Left ventricle myocardium inferior (tissue), 1 donor: ENCODE measurements around the gene RASAL3. TPM values are rescaled to one million over a fixed set of nuclear protein-coding genes. Genes with fewer than 3 reads are reported as not detected.
A peak's percentile ranks its signal among the peaks of the same experiment; 100 is the strongest.
"Not testable (repeated sequence)": the region's sequence is repeated elsewhere in the genome, so short reads cannot be mapped to it uniquely, and the experiment has no call there.

Experiments used
- DNase-seq: peaks from one replicate; pipeline ENCODE4 v3.0.0-alpha.2; 2020
- H3K27ac ChIP-seq: fragments of 200-600 bp; replicated peaks from 2 replicates; pipeline ENCODE4 v1.8.0; 2021
- H3K27me3 ChIP-seq: fragments of 200-600 bp; 2 replicates; pipeline ENCODE4 v1.8.0; 2021; ENCODE audit warnings: low read depth
- H3K36me3 ChIP-seq: fragments of 200-600 bp; 2 replicates; pipeline ENCODE4 v1.8.0; 2021
- H3K4me1 ChIP-seq: fragments of 200-600 bp; 2 replicates; pipeline ENCODE4 v1.8.0; 2021
- H3K4me3 ChIP-seq: fragments of 200-600 bp; 2 replicates; pipeline ENCODE4 v1.8.0; 2021; ENCODE audit warnings: mild to moderate bottlenecking, moderate library complexity
- H3K9me3 ChIP-seq: fragments of 200-600 bp; replicated peaks from 2 replicates; pipeline ENCODE4 v1.8.0; 2021
- CTCF ChIP-seq: fragments of 200-600 bp; IDR thresholded peaks from 2 replicates; pipeline ENCODE4 v1.8.0; 2021; ENCODE audit warnings: antibody characterized with exemption, mild to moderate bottlenecking, borderline replicate concordance
- intact Hi-C: fragments of 100-400 bp; cut with micrococcal nuclease; formaldehyde crosslinking; loops from one replicate; pipeline ENCODE4 v1.11.0; 2022
- total RNA-seq: library from RNA; stranded (reverse); fragmentation: NEBNext Ultra II Directional; extraction: Animal tissue kit (Norgen Biotek cat#: 25700); gene quantifications from one replicate; pipeline ENCODE4 v1.2.1, GENCODE V29; 2021
- donor health status: DM: no; HTN: yes; CAD: no; lungs with severe emphysema.

RASAL3 gene
- total RNA-seq, 1 donor from 2014 or later = 1.5 TPM

GRCh38 chr19:15476325-15476724, 12.0 kb upstream of the RASAL3 start:
- no peak for TF ChIP-seq CTCF
- Histone ChIP-seq H3K4me3 (no peak overlapping the region), H3K27me3 (peaks cover 11% of the 10 kb centered on the region), H3K36me3 (no peaks in the 10 kb centered on the region), H3K9me3 (peaks cover 7% of the 10 kb centered on the region), H3K4me1 (no peaks in the 10 kb centered on the region), H3K27ac (no peak overlapping the region)
- intact Hi-C loops = no loop called here
- DNase-seq = no peak

- H3K9me3 ChIP-seq = peaks cover 7% of the 10 kb centered on the region
- H3K4me1 ChIP-seq = no peaks in the 10 kb centered on the region
- no peak overlapping the region for H3K27ac ChIP-seq
- intact Hi-C loops = no loop called here
- H3K4me3 ChIP-seq = no peak overlapping the region
- no peak for TF ChIP-seq CTCF
- DNase-seq = no peak
- H3K36me3 ChIP-seq = no peaks in the 10 kb centered on the region
- peaks cover 18% of the 10 kb centered on the region for H3K27me3 ChIP-seq
These were observed 11.3 kb upstream of the RASAL3 start for GRCh38 chr19:15475611-15476010.

GRCh38 chr19:15475169-15475568, 10.8 kb upstream of the RASAL3 start:
- peaks cover 23% of the 10 kb centered on the region for H3K27me3 ChIP-seq
- intact Hi-C loops = no loop called here

GRCh38 chr19:15473821-15474220, 9.5 kb upstream of the RASAL3 start:
- H3K9me3 ChIP-seq, DNase-seq, intact Hi-C loops, H3K4me3 ChIP-seq, H3K36me3 ChIP-seq, H3K27ac ChIP-seq, H3K4me1 ChIP-seq: not testable (repeated sequence)
- peaks cover 36% of the 10 kb centered on the region for H3K27me3 ChIP-seq

More at GRCh38 chr19:15475169-15475568, 10.8 kb upstream of the RASAL3 start:
- TF ChIP-seq CTCF = no peak
- H3K4me1 ChIP-seq = no peaks in the 10 kb centered on the region
- no peaks in the 10 kb centered on the region for H3K36me3 ChIP-seq
- no peak overlapping the region for H3K4me3 ChIP-seq
- no peak for DNase-seq
- no peak overlapping the region for H3K27ac ChIP-seq
- peaks cover 7% of the 10 kb centered on the region for H3K9me3 ChIP-seq

- TF ChIP-seq CTCF = no peak
- Histone ChIP-seq H3K4me1 (peaks cover 7% of the 10 kb centered on the region), H3K27ac (no peak overlapping the region), H3K9me3 (peaks cover 7% of the 10 kb centered on the region), H3K4me3 (no peak overlapping the region), H3K36me3 (no peaks in the 10 kb centered on the region), H3K27me3 (peaks cover 55% of the 10 kb centered on the region)
- DNase-seq = no peak
- intact Hi-C loops = no loop called here
These were observed 7.3 kb upstream of the RASAL3 start for GRCh38 chr19:15471639-15472101.

GRCh38 chr19:15469513-15470297, 5.4 kb upstream of the RASAL3 start:
- intact Hi-C loops = no loop called here
- peaks cover 7% of the 10 kb centered on the region for H3K9me3 ChIP-seq
- H3K4me3 ChIP-seq = peak overlapping the region; percentile 55
- no peak for TF ChIP-seq CTCF
- H3K27ac ChIP-seq = no peak overlapping the region
- peaks cover 7% of the 10 kb centered on the region for H3K4me1 ChIP-seq
- DNase-seq = no peak
- H3K36me3 ChIP-seq = no peaks in the 10 kb centered on the region
- peaks cover 74% of the 10 kb centered on the region for H3K27me3 ChIP-seq
